GM12892 (cell line): ENCODE measurements around the gene PNPLA2.
A peak's percentile ranks its signal among the peaks of the same experiment; 100 is the strongest.

Source experiments
- DNase-seq: peaks from one replicate; pipeline ENCODE4 v3.0.0; 2011; ENCODE audit not compliant: insufficient read length
- FAIRE-seq: peaks from 2 replicates; lab custom pipeline; 2011; peaks lifted over from hg19 to GRCh38; lab: Jason Lieb, UNC
- POLR2A ChIP-seq: IDR thresholded peaks from 2 replicates; pipeline ENCODE4 v1.6.1; 2011; ENCODE audit warnings: low read depth, low read length, control low read depth
- POLR2AphosphoS5 ChIP-seq: IDR thresholded peaks from 2 replicates; pipeline ENCODE4 v1.6.1; 2011; ENCODE audit warnings: low read depth, low read length, control low read depth
- TAF1 ChIP-seq: IDR thresholded peaks from 2 replicates; pipeline ENCODE4 v1.6.1; 2011; ENCODE audit warnings: low read depth, mild to moderate bottlenecking, control low read depth, low read length, borderline replicate concordance

The PNPLA2 gene

DNA sequence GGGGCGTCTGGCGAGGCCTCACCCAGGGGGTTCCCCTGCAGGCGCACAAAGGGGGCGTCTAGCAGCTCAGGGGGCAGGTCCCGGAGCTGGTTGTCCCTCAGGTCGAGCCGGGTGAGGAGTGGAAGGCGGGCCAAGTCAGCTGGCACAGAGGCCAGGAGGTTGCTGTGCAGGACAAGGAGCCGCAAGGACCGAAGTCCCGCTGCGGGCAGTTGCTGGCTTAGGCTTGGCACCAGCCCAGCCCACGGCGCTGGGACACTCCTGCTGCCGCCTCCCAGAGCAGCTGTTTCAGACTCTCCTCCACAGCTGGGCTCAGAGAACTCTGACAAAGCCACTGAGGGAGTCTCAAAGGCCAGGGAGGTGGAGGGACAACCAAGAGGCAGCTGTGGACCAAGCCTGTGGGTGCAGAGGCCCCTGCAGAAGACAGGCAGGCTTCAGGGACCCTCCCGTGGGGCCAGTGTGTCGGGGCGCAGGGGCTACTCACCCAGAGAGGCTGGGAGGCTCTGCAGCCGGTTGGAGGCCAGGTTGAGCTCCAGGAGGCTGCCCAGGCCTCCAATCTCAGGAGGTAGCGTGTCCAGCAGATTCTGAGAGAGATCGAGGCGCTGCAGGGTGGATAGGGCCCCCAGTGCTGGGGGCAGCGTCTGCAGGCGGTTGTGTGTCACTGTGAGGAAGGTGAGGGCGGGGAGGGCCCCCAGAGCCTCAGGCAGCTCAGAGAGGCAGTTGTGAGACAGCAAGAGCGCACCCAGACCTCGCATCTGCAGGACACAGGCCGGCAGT is 15.8 kb upstream of the PNPLA2 start:
- FAIRE-seq (no peak), DNase-seq (no peak)
- TF ChIP-seq POLR2AphosphoS5 (no peak), POLR2A (no peak), TAF1 (no peak)

DNA sequence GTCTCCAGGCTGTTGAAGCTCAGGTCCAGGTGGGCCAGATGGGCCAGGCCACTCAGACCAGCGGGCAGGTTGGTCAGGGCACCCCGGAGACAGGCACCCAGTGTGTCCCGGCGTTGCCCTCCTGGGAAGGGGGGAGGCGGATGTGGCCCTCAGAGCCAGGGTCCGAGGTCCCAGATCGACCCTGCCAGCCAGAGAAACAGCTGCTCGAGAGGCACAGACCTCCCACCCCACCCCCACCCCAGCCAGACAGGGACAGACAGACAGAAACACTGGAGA is 15.3 kb upstream of the PNPLA2 start:
- TF ChIP-seq POLR2AphosphoS5 = no peak
- TF ChIP-seq POLR2A = no peak
- TF ChIP-seq TAF1 = no peak
- DNase-seq (no peak), FAIRE-seq (no peak)

DNA sequence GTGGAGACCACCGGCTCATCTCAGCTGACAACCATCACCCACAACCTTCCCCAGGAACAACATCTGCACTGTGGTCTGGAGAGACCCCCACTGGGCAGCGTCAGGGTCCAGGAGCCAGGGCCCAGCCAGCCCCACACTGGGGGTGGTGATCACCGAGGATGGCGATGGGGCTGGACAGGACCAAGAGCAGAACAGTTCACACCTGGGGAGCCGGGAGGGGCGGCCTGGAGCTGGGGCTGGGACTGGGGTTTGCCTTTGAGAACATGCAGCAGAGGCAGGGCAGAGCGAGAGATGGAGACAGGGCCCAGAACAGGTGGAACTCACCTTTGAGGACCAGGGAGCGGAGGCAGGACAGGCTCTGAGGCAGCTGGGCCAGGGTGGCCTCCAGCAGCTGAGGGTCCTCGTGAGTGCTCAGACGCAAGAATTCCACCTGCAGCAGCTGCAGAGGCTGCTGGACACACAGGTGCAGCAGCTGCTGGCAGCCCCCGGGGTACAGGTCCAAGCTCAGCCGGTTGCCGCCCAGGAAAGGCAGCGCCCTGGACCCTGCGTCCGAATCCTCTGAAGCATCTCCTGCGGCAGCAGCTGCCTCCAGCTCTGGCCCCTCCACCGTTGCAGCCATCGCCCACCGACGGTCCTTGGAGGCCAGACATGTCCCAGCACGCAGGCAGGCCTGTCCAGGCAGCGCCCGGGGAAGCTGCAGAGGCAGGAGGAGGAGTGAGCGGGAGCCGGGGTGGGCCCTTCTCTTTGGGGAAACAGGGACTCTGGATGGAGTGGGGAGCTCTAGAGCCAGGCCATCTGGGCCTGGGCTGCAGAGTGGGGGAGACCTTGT is 14.7 kb upstream of the PNPLA2 start:
- DNase-seq (no peak), FAIRE-seq (peak; percentile 76)
- TF ChIP-seq POLR2A (no peak), POLR2AphosphoS5 (no peak), TAF1 (no peak)

- no peak for TF ChIP-seq POLR2AphosphoS5
- no peak for TF ChIP-seq TAF1
- TF ChIP-seq POLR2A = no peak
- no peak for DNase-seq
- FAIRE-seq = no peak
Measured at GRCh38 chr11:804599-804964, 14.1 kb upstream of the PNPLA2 start.

GRCh38 chr11:808427-809286 is 10.1 kb upstream of the PNPLA2 start:
- FAIRE-seq (peak; percentile 60), DNase-seq (no peak)
- TF ChIP-seq POLR2A (no peak), TAF1 (no peak), POLR2AphosphoS5 (no peak)

- DNase-seq = peak; percentile 99
- peak; percentile 97 for TF ChIP-seq TAF1
- peak; percentile 98 for TF ChIP-seq POLR2AphosphoS5
- peak; percentile 94 for TF ChIP-seq POLR2A
- peak; percentile 100 for FAIRE-seq
Measured at GRCh38 chr11:809287-810039, 9.3 kb upstream of the PNPLA2 start, which contains the start of gene RPLP2. Gene RPLP2, plus strand, starts transcription at chr11:809967. Its CDS starts 268 bp downstream, at chr11:810235.

DNA sequence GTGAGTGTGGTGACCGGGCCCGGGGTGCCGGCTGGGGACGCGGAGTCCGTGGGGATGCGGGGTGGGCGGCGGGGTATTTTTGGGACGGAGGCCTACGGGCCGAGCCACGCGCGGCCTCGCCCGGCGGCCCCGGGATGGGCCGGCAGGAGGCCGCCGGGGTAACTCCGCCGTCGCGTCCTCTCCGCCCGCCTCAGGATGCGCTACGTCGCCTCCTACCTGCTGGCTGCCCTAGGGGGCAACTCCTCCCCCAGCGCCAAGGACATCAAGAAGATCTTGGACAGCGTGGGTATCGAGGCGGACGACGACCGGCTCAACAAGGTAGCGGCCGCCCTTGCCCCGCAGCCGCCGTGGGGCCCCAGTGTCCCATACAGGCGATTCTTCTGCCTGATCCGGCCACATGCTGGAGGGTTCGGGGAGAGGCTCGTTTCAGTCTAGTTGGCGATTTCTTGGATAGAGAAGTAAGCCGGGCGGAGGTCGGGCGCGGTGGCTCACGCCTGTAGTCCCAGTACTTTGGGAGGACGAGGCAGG is 8.6 kb upstream of the PNPLA2 start:
- DNase-seq = no peak
- TF ChIP-seq POLR2A = no peak; the same call in 1 of the 2 replicates
- no peak; the same call in 1 of the 2 replicates for TF ChIP-seq POLR2AphosphoS5
- no peak for TF ChIP-seq TAF1
- no peak for FAIRE-seq

DNA sequence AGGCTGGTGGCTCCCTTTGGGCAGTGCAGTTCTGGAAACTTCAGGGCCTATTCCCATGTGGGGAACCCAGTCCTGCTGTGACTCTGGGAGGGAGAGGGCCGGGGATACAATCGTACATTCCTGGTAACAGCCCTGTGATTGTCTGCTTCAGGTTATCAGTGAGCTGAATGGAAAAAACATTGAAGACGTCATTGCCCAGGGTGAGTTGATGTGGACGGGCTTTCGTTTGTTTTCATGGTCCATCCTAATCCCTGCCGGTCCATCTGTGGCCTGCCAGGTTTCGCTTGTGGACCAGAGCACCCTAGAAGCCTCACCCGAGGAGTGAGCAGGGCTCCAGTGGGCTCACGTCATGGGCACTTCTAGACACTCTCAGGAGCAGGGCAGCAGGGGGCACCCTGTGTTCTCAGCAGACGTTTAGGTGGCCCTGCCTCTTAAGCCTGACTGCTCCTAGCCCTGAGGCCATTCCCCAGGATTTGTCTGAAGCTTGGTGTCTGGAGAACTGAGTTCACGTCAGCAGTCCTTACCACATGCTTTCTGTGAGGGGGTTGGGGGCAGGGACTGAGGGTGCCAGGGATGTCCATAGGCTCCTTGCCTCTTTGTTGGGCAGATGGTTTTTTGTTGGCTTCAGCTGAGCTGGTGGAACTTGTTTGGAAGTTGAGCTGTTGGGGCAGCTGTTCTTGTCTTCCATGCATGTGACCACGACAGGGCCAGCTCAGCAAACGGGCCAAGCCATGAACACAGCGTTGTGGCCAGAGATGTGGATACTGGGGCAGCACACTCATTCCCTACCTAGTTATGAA is 7.1 kb upstream of the PNPLA2 start:
- DNase-seq (no peak), FAIRE-seq (peak; percentile 63)
- TF ChIP-seq POLR2A (no peak; the same call in 1 of the 2 replicates), POLR2AphosphoS5 (0 out of 2 replicates have a peak, but pooled peaks have one; percentile 34)

GRCh38 chr11:812390-812789 is 6.3 kb upstream of the PNPLA2 start:
- DNase-seq (no peak), FAIRE-seq (no peak)
- TF ChIP-seq POLR2A = no peak
- no peak for TF ChIP-seq POLR2AphosphoS5
- TF ChIP-seq TAF1 = no peak

- no peak for DNase-seq
- FAIRE-seq = no peak
- TF ChIP-seq POLR2A = no peak
- no peak for TF ChIP-seq TAF1
- no peak for TF ChIP-seq POLR2AphosphoS5
Measured at GRCh38 chr11:813072-813455, 5.7 kb upstream of the PNPLA2 start.
